Medulla oblongata (tissue), 1 donor: ENCODE data around the gene SGK1.
"Not testable (repeated sequence)": the region's sequence is repeated elsewhere in the genome, so short reads cannot be mapped to it uniquely, and the experiment has no call there.

Experiments used
- DNase-seq: peaks from one replicate; pipeline ENCODE4 v3.0.0-alpha.2; 2015; ENCODE audit errors: extremely low spot score

The SGK1 gene

GRCh38 chr6:134328138-134328537 lies 10.2 kb upstream of the SGK1 start:
- no peak for DNase-seq

- not testable (repeated sequence) for DNase-seq
Measured at GRCh38 chr6:134326192-134326591, 8.3 kb upstream of the SGK1 start.

GRCh38 chr6:134324766-134325165 lies 6.9 kb upstream of the SGK1 start:
- DNase-seq: peak; percentile 26

GRCh38 chr6:134324141-134324540 lies 6.2 kb upstream of the SGK1 start:
- DNase-seq: peak; percentile 18

- DNase-seq: no peak
Measured at GRCh38 chr6:134323698-134324097, 5.8 kb upstream of the SGK1 start.

- DNase-seq: no peak
Measured at GRCh38 chr6:134323294-134323693, 5.4 kb upstream of the SGK1 start.

- DNase-seq: no peak
Measured at GRCh38 chr6:134322216-134322615, 4.3 kb upstream of the SGK1 start.

- no peak for DNase-seq
Measured at GRCh38 chr6:134321246-134321645, 3.3 kb upstream of the SGK1 start.

- DNase-seq: not testable (repeated sequence)
Measured at GRCh38 chr6:134319686-134320085, 1.8 kb upstream of the SGK1 start.

GRCh38 chr6:134318974-134319281 lies 1.0 kb upstream of the SGK1 start:
- no peak for DNase-seq

- peak; percentile 57 for DNase-seq
Measured at GRCh38 chr6:134318236-134318973, 493 bp upstream of the SGK1 start.

GRCh38 chr6:134316733-134317431 lies 1.0 kb downstream of the SGK1 start:
- peak; percentile 64 for DNase-seq

- peak; percentile 68 for DNase-seq
Measured at GRCh38 chr6:134315974-134316441, 1.9 kb downstream of the SGK1 start.

GRCh38 chr6:134315189-134315588 lies 2.7 kb downstream of the SGK1 start:
- peak; percentile 41 for DNase-seq

- peak; percentile 29 for DNase-seq
Measured at GRCh38 chr6:134314006-134314821, 3.7 kb downstream of the SGK1 start.

- DNase-seq: peak; percentile 30
Measured at GRCh38 chr6:134312038-134312660, 5.8 kb downstream of the SGK1 start.

GRCh38 chr6:134310817-134311216 lies 7.1 kb downstream of the SGK1 start:
- DNase-seq: no peak

- DNase-seq: peak; percentile 26
Measured at GRCh38 chr6:134309983-134310605, 7.8 kb downstream of the SGK1 start.

GRCh38 chr6:134309227-134309626 lies 8.7 kb downstream of the SGK1 start:
- DNase-seq: peak; percentile 38

- DNase-seq: peak; percentile 46
Measured at GRCh38 chr6:134308800-134309199, 9.1 kb downstream of the SGK1 start.

- DNase-seq: no peak
Measured at GRCh38 chr6:134307870-134308269, 10.0 kb downstream of the SGK1 start.

- no peak for DNase-seq
Measured at GRCh38 chr6:134307075-134307474, 10.8 kb downstream of the SGK1 start.
